ENCODE data around the gene DNAI4.

Gene DNAI4

DNA sequence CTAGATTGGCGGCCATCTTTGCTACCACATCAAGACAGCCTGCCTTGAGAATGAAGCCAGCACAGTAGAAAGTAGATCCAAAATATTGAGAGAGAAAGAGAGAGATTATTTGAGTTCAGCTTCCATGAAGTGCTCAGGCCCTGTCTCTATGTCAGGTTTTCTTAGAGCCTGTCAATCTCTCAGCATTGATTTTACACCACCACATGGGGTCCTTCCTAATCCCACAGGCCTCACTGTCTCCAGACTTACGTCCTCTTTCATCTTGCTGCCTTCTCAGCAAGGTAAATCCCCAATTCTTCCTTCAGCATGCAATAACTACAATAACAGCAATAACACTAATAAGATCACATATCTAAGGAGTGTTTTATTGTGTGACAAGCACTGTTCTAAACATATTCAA lies 151.4 kb downstream of the DNAI4 start:
- no peaks in the 10 kb centered on the region for H3K4me1 ChIP-seq (ENCODE audit: low read length)
- no peak overlapping the region for H2AFZ ChIP-seq (ENCODE audit: low read depth, low read length)
- no peaks in the 10 kb centered on the region for H4K20me1 ChIP-seq (ENCODE audit: insufficient read depth, low read length)
- H3K9me3 ChIP-seq (ENCODE audit: insufficient read depth, low read length): no peaks in the 10 kb centered on the region
- no peak overlapping the region for H3K9ac ChIP-seq (ENCODE audit: low read length)
- H3K27me3 ChIP-seq (ENCODE audit: low read depth, low read length): no peaks in the 10 kb centered on the region
- H3K4me3 ChIP-seq (ENCODE audit: low read length): no peak overlapping the region
- TF ChIP-seq, protein P1, sequence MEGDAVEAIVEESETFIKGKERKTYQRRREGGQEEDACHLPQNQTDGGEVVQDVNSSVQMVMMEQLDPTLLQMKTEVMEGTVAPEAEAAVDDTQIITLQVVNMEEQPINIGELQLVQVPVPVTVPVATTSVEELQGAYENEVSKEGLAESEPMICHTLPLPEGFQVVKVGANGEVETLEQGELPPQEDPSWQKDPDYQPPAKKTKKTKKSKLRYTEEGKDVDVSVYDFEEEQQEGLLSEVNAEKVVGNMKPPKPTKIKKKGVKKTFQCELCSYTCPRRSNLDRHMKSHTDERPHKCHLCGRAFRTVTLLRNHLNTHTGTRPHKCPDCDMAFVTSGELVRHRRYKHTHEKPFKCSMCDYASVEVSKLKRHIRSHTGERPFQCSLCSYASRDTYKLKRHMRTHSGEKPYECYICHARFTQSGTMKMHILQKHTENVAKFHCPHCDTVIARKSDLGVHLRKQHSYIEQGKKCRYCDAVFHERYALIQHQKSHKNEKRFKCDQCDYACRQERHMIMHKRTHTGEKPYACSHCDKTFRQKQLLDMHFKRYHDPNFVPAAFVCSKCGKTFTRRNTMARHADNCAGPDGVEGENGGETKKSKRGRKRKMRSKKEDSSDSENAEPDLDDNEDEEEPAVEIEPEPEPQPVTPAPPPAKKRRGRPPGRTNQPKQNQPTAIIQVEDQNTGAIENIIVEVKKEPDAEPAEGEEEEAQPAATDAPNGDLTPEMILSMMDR (IDR thresholded peaks at IDR 0.05; ENCODE audit: low read depth, low read length): no peak
- TF ChIP-seq EZH2phosphoT487 (IDR thresholded peaks at IDR 0.05; ENCODE audit: low read depth): no peak
- no peak overlapping the region for H3K27ac ChIP-seq (ENCODE audit: low read length)
- no peak overlapping the region for H3K4me2 ChIP-seq (ENCODE audit: low read length)
- H3K36me3 ChIP-seq (replicated peaks; ENCODE audit: low read depth, low read length): no peaks in the 10 kb centered on the region
- no peaks in the 10 kb centered on the region for H3K79me2 ChIP-seq (ENCODE audit: low read length)

DNA sequence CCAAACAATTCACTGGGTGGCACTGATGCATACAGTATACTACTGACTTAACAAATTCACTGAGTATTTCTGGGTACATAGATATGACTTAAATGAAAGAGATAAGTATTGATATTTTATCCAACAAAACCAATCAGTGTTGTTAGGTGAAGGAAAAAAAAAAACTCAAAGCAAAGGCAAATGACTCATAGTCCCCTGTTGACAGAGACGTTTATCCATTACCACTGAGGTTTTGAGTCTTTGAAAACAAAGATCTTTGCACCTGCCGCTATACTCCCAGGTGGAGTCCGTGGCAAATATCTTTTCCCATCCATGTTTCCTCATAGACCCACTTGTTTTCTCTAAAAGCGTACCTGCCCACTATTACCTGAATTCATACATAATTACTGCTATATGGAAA lies 154.0 kb downstream of the DNAI4 start:
- H3K9me3 ChIP-seq (ENCODE audit: insufficient read depth, low read length): no peaks in the 10 kb centered on the region
- H3K36me3 ChIP-seq (replicated peaks; ENCODE audit: low read depth, low read length): no peaks in the 10 kb centered on the region
- H3K9ac ChIP-seq (ENCODE audit: low read length): no peak overlapping the region
- TF ChIP-seq, protein P1 (IDR thresholded peaks at IDR 0.05; ENCODE audit: low read depth, low read length): no peak
- TF ChIP-seq EZH2phosphoT487 (IDR thresholded peaks at IDR 0.05; ENCODE audit: low read depth): no peak
- no peaks in the 10 kb centered on the region for H3K27me3 ChIP-seq (ENCODE audit: low read depth, low read length)
- H3K79me2 ChIP-seq (ENCODE audit: low read length): no peaks in the 10 kb centered on the region
- no peak overlapping the region for H2AFZ ChIP-seq (ENCODE audit: low read depth, low read length)
- H4K20me1 ChIP-seq (ENCODE audit: insufficient read depth, low read length): no peaks in the 10 kb centered on the region
- H3K27ac ChIP-seq (ENCODE audit: low read length): no peak overlapping the region
- H3K4me2 ChIP-seq (ENCODE audit: low read length): no peak overlapping the region
- H3K4me1 ChIP-seq (ENCODE audit: low read length): no peaks in the 10 kb centered on the region
- H3K4me3 ChIP-seq (ENCODE audit: low read length): no peak overlapping the region

DNA sequence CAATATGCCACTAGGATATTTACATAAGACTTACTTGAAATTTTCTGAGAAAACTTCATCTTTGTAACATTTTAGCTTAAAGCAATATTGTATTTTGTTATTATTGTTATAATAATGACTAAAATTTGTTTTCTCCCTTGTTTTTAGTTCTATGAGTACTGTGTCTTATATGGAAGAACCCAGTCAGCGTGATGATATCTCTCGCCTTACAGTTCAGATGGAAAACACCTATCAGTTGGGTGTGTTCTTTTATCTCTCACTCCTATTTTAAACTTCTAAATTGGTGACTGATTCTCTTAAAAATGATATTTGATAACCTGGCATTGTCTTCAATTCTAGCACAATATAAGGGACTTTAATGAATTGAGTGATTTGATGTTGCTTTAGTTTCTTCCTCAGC lies 154.4 kb downstream of the DNAI4 start:
- no peak overlapping the region for H3K9ac ChIP-seq (ENCODE audit: low read length)
- H3K4me1 ChIP-seq (ENCODE audit: low read length): no peaks in the 10 kb centered on the region
- no peaks in the 10 kb centered on the region for H4K20me1 ChIP-seq (ENCODE audit: insufficient read depth, low read length)
- H3K4me3 ChIP-seq (ENCODE audit: low read length): no peak overlapping the region
- no peaks in the 10 kb centered on the region for H3K9me3 ChIP-seq (ENCODE audit: insufficient read depth, low read length)
- H3K27ac ChIP-seq (ENCODE audit: low read length): no peak overlapping the region
- H3K36me3 ChIP-seq (replicated peaks; ENCODE audit: low read depth, low read length): no peaks in the 10 kb centered on the region
- no peak overlapping the region for H2AFZ ChIP-seq (ENCODE audit: low read depth, low read length)
- H3K27me3 ChIP-seq (ENCODE audit: low read depth, low read length): no peaks in the 10 kb centered on the region
- TF ChIP-seq, protein P1 (IDR thresholded peaks at IDR 0.05; ENCODE audit: low read depth, low read length): no peak
- TF ChIP-seq EZH2phosphoT487 (IDR thresholded peaks at IDR 0.05; ENCODE audit: low read depth): no peak
- no peak overlapping the region for H3K4me2 ChIP-seq (ENCODE audit: low read length)
- H3K79me2 ChIP-seq (ENCODE audit: low read length): no peaks in the 10 kb centered on the region

DNA sequence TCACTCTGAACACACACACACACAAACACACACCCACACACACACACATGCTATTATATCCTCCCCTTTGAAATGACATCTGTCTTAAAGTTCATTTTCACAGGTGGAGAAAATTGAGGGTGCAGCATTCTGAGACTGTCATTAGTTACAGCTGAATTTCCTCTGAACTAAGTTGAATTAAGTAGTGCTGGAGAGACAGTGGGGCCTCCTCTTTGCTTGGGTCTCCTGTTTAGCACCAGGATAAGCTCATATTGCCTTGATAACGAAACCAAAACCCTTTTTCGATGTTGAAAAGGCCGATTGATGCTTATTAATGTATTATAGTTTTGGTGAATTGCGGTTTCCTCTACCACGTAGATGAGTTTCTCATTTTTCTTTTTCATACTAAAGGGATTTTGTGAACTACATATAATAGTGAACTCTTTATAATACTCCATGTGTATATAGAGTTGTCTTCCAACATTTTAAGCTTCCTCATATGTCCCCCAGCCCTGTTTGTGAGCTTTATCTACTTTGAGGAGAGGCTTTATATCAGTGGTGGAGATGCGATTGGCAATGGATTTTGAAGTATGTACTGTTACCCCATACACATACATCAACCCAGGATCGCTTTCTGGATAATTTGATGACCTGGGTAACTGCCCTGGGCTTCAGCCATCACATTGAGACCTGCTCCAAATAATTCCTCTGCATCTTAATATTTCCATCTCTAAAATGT lies 155.0 kb downstream of the DNAI4 start:
- peak overlapping the region; percentile 4; the same call in 1 of the 2 replicates for H3K9ac ChIP-seq (ENCODE audit: low read length)
- H3K4me1 ChIP-seq (ENCODE audit: low read length): no peaks in the 10 kb centered on the region
- peak overlapping the region; percentile 57 for H3K4me2 ChIP-seq (ENCODE audit: low read length)
- peak overlapping the region; percentile 84 for H2AFZ ChIP-seq (ENCODE audit: low read depth, low read length)
- H3K27me3 ChIP-seq (ENCODE audit: low read depth, low read length): no peaks in the 10 kb centered on the region
- H3K79me2 ChIP-seq (ENCODE audit: low read length): no peaks in the 10 kb centered on the region
- H3K36me3 ChIP-seq (replicated peaks; ENCODE audit: low read depth, low read length): no peaks in the 10 kb centered on the region
- no peak overlapping the region for H3K27ac ChIP-seq (ENCODE audit: low read length)
- peak overlapping the region; percentile 49 for H3K4me3 ChIP-seq (ENCODE audit: low read length)
- H4K20me1 ChIP-seq (ENCODE audit: insufficient read depth, low read length): no peaks in the 10 kb centered on the region
- H3K9me3 ChIP-seq (ENCODE audit: insufficient read depth, low read length): no peaks in the 10 kb centered on the region
- no peak for TF ChIP-seq EZH2phosphoT487 (IDR thresholded peaks at IDR 0.05; ENCODE audit: low read depth)

All from OCI-LY3 (cell line).